Measurements from ENCODE around the gene WNT4. TPM values are rescaled to one million over a fixed set of nuclear protein-coding genes. Genes with fewer than 3 reads are reported as not detected.

Gene WNT4
- total RNA-seq, 1 experiment from 2014 or later: 0.18 TPM

DNA sequence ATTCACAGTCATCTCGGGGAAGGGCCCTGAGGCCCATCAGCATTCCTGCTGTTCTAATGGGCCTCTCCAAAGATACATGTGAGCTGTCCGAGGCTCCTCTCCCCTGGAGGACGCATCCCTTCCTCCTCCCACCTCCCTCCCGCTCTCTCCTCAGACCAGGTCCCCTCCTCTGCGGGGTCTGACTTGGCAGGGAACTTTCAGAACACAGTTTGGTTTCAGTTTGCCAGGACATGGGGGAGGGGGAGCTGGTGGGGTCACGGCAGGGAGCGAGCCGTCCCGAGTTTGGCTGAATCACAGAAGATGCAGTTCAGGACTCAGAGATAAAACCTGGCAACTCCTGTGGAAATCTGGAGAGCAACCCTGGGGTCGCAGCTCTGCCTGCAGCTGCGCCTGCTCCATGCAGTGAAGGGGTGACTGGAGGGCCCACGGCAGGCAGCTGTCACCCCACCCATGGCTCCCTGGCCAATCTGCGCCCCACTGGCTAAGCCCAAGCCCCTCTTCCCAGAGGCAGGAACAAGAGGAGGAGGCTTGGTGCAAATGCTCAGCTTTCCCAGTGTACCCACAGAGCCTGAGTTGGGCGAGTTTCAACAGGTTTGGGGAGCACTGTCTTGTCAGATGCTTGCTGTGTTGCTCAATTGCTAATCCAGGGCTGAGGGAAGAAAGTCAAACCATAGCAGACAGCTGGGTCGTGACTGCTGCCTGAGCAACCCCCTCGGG is 5.7 kb downstream of the WNT4 start:
- in situ Hi-C loops (cut with HindIII; ENCODE audit: low pct_unique_long_range_greater_than_20kb, low sequenced_read_pairs): no loop called here
- no peak for DNase-seq (ENCODE audit: low read depth, low spot score)

DNA sequence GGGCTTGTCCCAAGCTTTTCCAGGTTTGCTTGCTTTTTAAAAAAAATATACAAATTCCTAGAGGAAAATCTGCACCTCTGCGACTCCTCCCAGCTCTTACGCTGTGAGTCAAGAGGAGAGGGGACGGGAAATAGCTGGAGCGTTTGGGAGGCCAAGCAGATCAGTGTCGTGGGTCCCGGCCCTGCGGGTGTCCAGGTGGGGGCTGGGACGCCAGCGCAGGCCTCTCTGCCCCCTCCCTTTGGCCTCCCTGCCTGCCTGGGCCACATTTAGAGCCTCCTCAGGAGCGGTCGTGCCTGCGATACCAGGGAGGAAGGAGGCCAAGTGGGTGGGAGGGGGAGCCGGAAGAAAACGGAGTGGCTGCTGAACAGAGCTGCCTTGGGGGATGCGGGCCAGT is 9.0 kb downstream of the WNT4 start:
- in situ Hi-C loops (cut with HindIII; ENCODE audit: low pct_unique_long_range_greater_than_20kb, low sequenced_read_pairs): no loop called here
- DNase-seq (ENCODE audit: low read depth, low spot score): no peak

DNA sequence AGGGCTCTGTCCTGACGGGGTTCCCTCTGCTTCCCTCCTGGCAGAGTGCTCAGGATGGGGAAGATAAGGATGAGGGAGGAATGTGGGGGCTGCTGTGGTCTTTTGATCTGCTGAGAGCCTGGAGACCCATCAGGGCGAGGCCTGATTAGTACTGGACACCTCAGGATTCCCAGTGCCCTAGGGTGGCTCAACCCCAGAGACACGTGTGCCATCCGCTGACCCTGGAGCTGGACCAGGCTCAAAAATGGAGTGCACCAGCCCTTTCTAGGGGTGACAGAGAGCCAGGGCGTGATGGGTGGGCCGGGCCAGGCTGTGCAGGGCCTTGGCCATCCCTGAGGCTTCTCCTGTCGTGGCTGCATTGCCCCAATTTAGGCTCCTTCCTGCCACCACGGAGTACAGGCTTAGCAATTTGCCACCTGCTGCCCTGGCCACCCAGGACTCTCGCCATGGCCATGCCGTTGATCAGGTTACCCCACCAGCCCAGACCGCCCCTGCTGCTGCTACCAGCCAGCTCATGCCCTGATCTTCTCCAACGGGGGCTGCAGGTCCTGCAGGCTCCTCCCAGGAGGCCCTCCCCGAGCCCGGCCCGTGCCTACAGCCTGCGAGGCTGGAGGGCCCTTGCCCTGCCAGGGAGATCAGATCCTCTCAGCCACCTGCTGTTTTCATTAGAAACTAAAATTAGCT is 9.5 kb downstream of the WNT4 start:
- DNase-seq (ENCODE audit: low read depth, low spot score): no peak
- in situ Hi-C loops (cut with HindIII; ENCODE audit: low pct_unique_long_range_greater_than_20kb, low sequenced_read_pairs): no loop called here

DNA sequence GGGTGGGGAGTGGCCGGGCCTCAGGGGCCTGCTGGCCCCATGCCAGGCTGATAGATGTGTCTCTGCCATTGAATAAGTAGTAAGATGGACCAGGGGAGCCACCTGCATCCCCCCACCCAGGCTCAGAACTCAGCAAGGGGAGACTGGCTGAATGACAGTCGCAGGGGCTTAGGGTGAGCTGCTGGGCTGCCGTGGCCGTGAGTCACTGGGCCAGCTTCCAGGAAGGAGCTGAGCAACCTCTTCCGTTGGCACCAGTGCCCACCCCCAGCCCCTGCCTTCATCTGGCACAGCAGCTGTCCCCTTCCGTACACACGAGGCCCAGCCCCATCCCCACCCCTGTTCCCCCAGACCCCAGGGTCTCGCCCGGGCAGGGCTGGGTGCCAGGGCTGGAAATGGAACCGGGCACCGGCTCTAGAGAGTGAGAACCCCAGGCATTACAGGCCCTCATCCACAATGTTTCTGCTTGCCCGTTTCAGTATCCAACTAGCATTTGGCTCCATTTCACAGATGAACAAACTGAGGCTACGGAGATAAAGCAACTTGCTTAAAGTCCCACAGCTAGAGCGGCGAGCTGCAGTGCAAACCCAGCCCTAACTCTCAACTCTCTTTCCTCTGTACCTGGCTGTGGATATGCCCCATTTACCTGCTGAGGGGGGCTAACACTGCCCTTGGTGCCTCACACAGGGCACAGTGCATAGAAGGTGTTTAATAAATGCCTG is 10.2 kb downstream of the WNT4 start:
- DNase-seq (ENCODE audit: low read depth, low spot score): no peak
- in situ Hi-C loops (cut with HindIII; ENCODE audit: low pct_unique_long_range_greater_than_20kb, low sequenced_read_pairs): no loop called here

GRCh38 chr1:22131875-22132486 is 10.9 kb downstream of the WNT4 start:
- in situ Hi-C loops (cut with HindIII; ENCODE audit: low pct_unique_long_range_greater_than_20kb, low sequenced_read_pairs): no loop called here
- DNase-seq (ENCODE audit: low read depth, low spot score): peak; percentile 58

DNA sequence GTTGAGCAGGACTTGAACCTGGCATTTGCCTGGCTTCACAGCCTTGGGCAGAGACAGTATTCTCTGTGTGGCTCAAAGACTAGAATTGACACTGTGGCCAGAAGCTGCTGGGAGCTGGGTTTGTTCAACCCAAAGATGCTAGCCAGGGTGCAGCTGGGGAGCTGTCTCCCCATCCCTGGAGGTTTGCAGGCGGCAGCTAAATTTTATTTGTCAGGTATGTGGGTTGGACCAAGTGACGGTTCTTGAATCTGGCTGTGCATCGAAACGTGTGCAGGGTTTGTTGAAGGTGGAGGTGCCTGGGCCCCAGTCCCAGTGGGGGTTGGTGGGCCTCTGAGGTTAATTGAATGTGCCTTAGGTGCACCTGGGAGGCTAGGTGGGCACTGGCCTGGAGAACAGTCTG is 11.8 kb downstream of the WNT4 start:
- in situ Hi-C loops (cut with HindIII; ENCODE audit: low pct_unique_long_range_greater_than_20kb, low sequenced_read_pairs): no loop called here

DNA sequence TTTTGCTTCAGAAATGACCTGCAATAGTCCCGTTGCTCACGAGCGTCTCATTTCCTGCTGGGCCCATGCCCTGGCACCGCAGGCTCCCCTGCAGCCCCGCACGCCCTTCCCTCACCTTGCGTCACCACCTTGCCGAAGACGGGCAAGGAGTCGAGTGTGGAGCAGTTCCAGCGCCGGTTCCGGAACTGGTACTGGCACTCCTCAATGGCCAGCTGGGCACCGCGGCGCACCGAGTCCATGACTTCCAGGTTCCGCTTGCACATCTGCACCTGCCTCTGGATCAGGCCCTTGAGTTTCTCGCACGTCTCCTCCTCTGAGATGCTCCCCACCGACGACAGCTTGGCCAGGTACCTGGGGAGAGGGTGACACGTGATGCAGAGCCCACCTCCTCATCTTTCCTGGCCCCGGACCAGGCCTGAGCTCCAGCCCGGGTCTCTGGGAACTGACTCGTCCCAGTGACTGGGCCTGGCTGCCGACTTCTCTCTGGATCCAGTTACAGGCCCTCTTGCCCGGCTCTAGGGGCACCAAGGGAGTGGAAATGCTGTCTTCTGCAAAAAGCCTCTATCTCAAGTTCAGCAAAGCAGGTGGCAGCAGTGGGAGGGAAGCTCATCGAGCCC is 13.3 kb downstream of the WNT4 start:
- DNase-seq (ENCODE audit: low read depth, low spot score): no peak
- in situ Hi-C loops (cut with HindIII; ENCODE audit: low pct_unique_long_range_greater_than_20kb, low sequenced_read_pairs): no loop called here

More for the DNA sequence above, 11.8 kb downstream of the WNT4 start:
- DNase-seq (ENCODE audit: low read depth, low spot score): no peak

DNA sequence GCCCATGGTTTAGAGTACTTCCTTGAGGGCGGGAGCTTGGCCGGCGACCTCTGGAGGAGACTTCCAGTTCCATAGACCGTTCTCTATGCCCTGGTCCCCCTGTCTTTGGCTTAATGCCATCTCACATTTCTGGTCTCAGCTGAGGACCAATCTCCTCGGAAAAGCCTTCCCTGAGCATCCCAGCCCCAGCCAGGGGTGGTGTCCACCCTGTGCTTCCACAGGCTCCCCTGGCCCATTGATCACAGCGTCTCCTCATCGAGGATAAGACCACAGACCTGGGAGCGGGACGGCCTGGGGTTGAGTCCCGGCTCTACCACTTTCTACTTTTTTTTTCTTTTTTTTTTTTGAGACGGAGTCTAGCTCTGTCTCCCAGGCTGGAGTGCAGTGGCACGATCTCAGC is 14.5 kb downstream of the WNT4 start:
- DNase-seq (ENCODE audit: low read depth, low spot score): no peak
- in situ Hi-C loops (cut with HindIII; ENCODE audit: low pct_unique_long_range_greater_than_20kb, low sequenced_read_pairs): no loop called here

- in situ Hi-C loops (cut with HindIII; ENCODE audit: low pct_unique_long_range_greater_than_20kb, low sequenced_read_pairs): no loop called here
- DNase-seq (ENCODE audit: low read depth, low spot score): no peak
Measured at GRCh38 chr1:22127731-22128130, 15.2 kb downstream of the WNT4 start.

GRCh38 chr1:22127248-22127647 is 15.6 kb downstream of the WNT4 start:
- in situ Hi-C loops (cut with HindIII; ENCODE audit: low pct_unique_long_range_greater_than_20kb, low sequenced_read_pairs): no loop called here
- no peak for DNase-seq (ENCODE audit: low read depth, low spot score)

DNA sequence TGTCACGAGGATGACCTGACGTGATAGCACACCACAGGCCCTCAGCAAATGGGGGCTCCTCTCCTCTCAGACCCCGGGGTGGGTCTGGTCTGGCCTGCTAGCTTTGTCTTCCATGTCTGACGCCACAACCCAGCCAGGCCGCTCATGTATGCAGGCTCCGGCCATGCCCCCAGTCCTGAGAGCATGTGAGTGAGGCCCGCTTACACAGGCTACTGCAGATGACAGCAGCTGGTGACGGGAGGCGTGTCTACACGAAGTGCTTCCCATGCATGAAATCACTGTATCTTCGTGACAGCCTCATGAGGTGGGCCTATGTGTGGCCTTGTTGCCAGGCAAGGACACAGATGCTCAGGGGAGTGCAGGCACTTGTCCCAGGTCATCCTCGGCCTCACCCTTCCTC is 16.4 kb downstream of the WNT4 start:
- no peak for DNase-seq (ENCODE audit: low read depth, low spot score)
- in situ Hi-C loops (cut with HindIII; ENCODE audit: low pct_unique_long_range_greater_than_20kb, low sequenced_read_pairs): no loop called here

DNA sequence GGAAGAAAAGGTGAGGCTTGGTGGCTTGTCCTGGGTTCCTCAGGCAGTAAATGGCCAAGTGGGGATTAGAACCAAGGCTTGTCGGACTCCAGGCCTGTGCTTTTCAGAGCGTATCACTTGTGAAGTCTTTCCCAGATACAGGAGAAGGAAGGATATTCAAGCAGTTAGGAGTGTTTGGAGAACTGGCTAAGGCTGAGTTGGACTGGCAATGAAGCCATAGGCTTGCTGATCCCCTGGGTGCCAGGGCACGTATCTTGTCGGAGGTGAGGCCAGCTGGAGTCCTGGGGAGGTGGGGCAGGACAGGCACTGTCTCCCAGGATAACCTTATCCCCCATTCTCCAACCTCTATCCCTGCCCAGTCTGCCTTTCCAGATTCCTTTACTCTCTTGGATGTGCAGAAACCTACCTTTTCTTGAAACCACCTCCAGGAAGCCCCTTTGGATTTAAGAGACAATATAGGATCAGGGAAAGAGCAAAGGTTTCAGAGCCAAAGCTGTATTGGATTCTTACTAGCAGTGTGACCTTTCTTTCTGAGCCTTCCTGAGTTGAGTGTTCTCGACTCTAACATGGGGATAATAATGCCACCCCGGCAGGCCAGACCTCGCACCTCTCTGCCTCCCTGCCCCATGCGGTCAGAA is 18.2 kb downstream of the WNT4 start:
- in situ Hi-C loops (cut with HindIII; ENCODE audit: low pct_unique_long_range_greater_than_20kb, low sequenced_read_pairs): no loop called here
- no peak for DNase-seq (ENCODE audit: low read depth, low spot score)

GRCh38 chr1:22123901-22124404 is 18.9 kb downstream of the WNT4 start:
- DNase-seq (ENCODE audit: low read depth, low spot score): no peak
- in situ Hi-C loops (cut with HindIII; ENCODE audit: low pct_unique_long_range_greater_than_20kb, low sequenced_read_pairs): no loop called here

DNA sequence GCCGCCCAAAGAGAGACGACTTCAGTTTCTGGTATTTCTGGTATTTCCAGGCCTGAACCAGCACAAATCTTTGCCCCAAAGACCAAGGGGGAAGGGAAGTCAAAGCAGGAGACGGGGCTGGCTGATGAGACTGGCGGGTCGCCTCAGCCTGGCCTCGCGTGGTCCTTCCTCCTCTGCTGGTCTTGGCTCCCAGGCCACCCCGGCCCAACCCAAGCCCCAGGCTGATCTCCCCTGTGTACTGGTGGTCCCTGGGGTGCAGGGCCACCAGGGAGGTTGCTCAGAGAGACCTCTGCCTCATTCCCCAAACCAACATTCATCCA is 19.9 kb downstream of the WNT4 start:
- DNase-seq (ENCODE audit: low read depth, low spot score): no peak
- in situ Hi-C loops (cut with HindIII; ENCODE audit: low pct_unique_long_range_greater_than_20kb, low sequenced_read_pairs): no loop called here

GRCh38 chr1:22122273-22123070 is 20.4 kb downstream of the WNT4 start:
- in situ Hi-C loops (cut with HindIII; ENCODE audit: low pct_unique_long_range_greater_than_20kb, low sequenced_read_pairs): no loop called here
- DNase-seq (ENCODE audit: low read depth, low spot score): peak; percentile 93

DNA sequence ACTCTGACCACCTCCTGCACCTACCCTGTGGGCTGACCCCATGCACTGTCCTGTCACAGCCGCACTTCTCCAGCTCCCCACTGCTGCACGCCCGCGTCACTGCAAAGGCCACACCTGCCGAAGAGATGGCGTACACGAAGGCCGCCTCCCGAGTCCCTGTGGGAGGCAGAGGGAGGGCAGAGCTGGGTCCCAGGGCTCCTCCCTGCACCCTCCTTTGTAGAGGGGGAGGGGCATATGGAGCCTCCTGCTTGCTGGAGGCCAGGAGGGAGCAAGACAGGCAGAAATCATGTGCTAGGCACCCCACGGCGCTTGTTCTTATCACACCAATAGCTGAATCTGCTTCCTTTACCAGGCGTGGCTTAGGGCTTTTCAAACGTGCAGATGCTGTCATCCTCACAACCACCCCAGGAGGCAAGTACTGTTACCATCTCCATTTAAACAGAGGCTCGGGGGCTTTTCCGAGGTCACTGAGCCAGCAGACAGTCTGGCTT is 21.4 kb downstream of the WNT4 start:
- DNase-seq (ENCODE audit: low read depth, low spot score): peak; percentile 38
- in situ Hi-C loops (cut with HindIII; ENCODE audit: low pct_unique_long_range_greater_than_20kb, low sequenced_read_pairs): no loop called here

DNA sequence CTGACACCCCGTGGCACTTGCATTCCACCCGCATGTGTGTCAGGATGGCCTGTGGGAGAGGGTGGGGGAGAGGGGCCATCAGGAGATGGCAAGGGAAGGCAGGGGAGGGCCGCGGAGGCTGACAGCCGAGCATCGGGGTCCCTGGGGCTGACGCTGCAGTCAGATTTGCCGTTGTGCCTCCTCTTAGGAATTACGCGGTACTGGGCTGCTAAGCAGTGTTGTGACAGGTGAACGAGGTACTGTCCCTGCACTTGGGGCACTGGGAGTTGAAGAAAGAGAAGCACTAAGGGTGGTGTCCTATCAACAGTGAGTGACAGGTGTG is 22.5 kb downstream of the WNT4 start:
- in situ Hi-C loops (cut with HindIII; ENCODE audit: low pct_unique_long_range_greater_than_20kb, low sequenced_read_pairs): no loop called here
- no peak for DNase-seq (ENCODE audit: low read depth, low spot score)

Data from SK-MEL-5 (cell line).